SW 1271 (cell line): ENCODE measurements around the gene DKC1.
"Not testable (repeated sequence)": the region's sequence is repeated elsewhere in the genome, so short reads cannot be mapped to it uniquely, and the experiment has no call there.

Source experiments
- DNase-seq, 2 experiments: peaks; one replicate each; lab custom pipeline; 2025; lab: John Stamatoyannopoulos, UW

DKC1 gene

DNA sequence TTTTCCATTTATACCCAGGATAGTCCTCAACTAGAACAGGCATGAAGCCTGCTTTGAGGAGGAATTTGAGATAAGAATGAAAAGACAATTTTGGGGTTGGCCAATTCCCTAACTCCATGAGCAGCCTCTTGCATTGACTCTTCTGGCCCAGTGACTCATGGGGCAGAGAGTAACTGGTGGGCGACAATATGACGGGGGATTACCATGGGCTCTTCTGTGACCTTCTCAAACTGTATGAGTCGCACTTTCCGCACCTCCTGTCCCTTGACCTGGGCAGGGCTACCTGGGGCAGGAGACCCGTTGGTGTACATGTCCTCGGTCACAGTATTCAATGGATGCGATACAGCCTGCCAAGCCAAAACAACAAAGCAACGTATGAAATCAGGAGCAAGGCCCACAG is 29.3 kb downstream of the DKC1 start:
- DNase-seq, result no peak

DNA sequence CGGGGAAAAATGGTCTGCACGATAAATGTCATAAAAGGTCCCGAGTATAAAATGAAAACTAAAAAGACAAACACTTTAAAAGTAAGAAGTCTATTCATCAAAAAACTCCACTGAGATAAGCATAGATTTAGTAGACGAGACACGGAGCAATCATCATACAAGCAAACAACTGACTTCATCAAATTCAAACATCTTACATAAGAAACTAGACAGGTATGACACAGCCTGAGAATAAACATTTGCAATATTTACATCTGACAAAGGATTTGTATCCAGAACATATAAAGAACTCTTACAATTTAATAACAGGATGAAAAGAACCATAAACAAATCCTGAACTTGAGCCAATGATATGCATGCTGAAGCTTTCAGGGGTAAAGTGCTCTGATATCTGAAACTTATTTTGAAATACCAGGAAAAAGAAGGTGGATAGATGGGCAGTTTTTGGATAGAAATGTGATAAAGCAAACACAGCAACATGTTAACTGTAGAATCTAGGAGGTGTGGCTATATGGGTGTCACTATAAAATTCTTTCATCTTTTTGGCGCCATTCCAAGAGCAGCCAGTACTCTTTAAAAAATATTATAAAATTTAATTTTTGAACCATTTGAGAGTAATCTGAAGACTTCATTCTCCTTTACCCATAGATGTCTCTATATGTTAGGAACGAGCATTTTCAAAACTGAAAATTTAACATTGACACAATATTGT is 30.6 kb downstream of the DKC1 start:
- DNase-seq, result no peak

DNA sequence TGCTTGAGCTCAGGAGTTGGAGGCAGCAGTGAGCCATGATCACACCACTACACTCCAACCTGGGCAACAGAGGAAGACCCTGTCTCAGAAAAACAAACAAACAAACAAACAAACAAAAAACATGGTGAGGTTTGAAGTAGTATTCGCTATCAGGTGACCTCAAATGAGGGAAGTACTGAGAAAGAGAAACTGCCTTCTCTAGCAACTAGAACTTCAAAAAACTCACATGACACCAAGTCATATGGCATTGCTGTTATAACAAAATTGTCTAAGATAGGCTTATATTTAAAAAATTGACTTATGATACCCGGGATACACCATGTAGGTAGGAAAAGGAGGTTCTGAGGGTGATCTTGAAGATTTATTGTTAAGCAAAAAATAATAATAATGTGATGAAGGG is 32.4 kb downstream of the DKC1 start:
- no peak for DNase-seq

DNA sequence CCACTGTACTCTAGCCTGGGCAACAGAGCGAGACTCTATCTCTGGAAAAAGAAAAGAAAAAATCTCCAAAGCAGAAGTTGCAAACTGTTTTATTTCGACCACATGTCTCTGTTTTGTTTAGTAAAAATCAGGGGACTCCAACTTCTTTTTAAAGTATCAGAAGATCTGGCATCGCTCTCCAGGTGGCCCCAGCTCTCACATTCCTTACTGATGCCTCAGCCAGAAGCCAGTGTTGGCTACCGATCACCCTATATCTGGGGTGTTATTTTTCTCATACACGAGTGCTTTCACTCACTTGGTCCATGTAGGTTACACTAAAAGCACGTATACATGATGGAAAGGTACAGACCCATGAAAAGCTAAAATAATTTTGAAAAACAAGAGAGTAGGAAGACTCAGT is 34.3 kb downstream of the DKC1 start:
- DNase-seq, result no peak

GRCh38 chrX:154799556-154800348 is 37.1 kb downstream of the DKC1 start:
- no peak for DNase-seq

- no peak for DNase-seq
These were observed 38.0 kb downstream of the DKC1 start for GRCh38 chrX:154800478-154801210.

- no peak for DNase-seq
These were observed 40.3 kb downstream of the DKC1 start for GRCh38 chrX:154802947-154803346.

- DNase-seq, result no peak
These were observed 41.7 kb downstream of the DKC1 start for GRCh38 chrX:154804261-154804956.

DNA sequence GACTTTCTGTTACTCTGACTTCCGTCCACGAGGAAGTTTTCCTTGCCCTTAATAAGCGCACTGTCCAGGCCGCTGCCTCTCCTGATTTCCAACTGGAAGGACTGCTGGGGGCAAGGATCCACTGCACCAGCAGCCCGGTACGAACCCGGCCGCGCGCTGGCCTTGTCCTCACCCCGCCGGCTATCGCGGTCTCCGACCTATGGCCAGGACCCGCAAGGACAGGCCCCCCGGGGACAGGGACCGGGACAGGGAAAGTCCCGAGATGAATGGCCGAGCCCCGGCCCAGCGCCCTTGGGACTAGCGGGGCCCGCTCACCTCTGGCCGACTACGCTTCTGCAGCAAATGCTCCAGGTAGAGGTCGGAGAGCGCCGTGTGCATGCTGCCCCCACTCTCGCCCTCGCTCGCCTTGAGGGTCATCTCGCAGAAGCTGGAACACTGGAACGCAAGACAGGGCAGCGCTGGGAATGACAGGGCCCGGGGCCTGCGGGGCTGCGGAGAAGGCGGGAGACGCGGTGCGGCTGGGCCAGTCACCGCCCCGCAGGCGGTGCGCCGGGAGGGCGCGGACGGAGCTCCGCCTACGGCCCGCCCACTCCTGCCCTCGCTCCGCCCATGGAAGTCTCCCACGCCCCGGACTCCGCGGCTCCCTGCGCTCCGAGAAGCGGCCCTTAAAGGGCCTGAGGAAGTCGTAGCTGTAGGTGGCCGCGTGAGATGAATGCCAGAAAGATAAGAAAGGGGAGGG is 42.5 kb downstream of the DKC1 start, which contains the start of gene MPP1:
TSS of gene MPP1 (minus strand) at position 529 of the 739 bp plus-strand sequence. CDS start at position 417, 112 bp downstream.
- DNase-seq, result peak in 1 of 2 experiments; percentile 61

DNA sequence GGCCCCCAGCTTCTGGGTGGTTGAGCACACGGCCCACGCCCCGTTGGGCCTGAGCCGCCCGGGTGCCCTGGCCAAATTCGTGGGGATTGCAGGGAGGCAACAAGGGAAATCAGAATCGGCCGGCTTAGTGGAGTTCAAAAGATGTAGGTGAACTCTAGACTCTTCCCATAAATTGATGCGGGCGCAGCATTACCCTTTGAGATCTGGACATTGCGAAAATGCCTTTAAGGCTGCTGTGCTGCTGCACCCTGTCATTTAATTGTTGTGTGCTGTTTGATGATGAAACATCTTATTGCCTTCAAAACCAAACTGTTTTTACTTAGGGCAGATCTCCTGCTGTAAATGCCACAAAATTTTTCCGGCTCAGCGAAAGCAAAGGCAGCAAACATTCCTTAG is 43.0 kb downstream of the DKC1 start:
- no peak for DNase-seq

DNA sequence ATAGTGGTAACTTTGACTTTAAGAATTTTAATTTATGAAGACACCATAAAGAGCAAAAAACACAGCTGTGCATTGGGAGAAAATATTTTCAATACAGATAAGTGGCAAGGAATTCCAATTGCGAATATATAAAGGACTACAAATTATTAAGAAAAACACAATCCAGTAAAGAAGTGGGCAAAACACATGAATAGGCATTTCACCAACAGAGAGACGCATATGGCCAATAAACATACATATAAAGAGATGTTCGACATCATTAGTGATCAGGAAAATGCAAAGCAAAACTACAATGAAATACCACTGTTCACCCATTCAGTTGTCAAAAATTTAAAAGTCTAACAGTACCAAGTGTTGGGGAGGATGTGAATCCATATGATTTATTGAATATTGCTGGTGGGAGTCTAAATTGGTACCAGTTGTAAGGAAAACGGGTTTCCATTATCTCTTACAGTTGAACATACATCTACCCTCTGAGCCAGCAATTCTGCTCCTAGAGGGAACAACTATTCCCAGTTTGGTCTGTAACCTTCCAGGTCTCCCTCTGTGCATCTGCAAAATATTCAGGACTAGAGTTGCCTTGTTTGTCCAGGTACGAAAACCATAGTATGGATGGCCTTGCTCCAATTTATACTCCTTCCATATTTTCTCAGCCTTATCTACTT is 44.3 kb downstream of the DKC1 start:
- no peak for DNase-seq

GRCh38 chrX:154809939-154810665 is 47.4 kb downstream of the DKC1 start:
- DNase-seq, result no peak

- DNase-seq, result no peak
These were observed 49.9 kb downstream of the DKC1 start for GRCh38 chrX:154812341-154813101.

GRCh38 chrX:154813801-154814200 is 51.1 kb downstream of the DKC1 start:
- no peak for DNase-seq

GRCh38 chrX:154815274-154815818 is 52.7 kb downstream of the DKC1 start:
- no peak for DNase-seq

- DNase-seq, result not testable (repeated sequence)
These were observed 53.7 kb downstream of the DKC1 start for GRCh38 chrX:154816326-154816898.

DNA sequence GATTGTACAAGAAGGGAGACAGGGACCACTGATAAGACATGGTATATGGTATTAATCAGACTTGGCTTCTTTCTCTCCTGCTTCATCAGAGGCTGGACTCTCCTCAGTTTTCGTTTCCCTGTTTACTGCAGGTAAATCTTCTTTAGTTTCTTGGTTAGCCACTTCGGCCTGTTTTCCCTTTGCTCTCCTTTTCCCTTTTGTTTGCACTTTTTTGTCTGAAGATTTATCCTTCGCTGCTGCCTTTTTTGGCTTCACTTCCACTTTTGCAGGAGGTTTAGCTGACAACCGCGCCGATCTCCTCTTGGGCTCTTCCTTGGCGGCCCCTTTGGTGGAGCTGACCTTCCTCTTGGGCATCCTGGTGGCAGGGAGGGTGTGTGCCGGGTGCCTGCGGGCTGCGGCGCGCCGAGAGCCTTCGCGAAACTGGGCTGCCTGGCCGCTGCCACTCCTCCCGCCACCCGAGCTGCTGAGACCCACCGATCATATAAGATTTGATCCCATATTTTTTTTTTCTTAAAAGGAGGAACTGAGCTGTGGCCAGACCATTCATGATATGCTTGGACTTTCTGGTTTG is 54.5 kb downstream of the DKC1 start:
- DNase-seq, result not testable (repeated sequence)
